ENCODE results near the gene PHF21A. TPM values are rescaled to one million over a fixed set of nuclear protein-coding genes. Genes with fewer than 3 reads are reported as not detected.
A peak's percentile ranks its signal among the peaks of the same experiment; 100 is the strongest.

Gene PHF21A
- total RNA-seq, 2 donors from 2014 or later: 103 to 105 TPM

DNA sequence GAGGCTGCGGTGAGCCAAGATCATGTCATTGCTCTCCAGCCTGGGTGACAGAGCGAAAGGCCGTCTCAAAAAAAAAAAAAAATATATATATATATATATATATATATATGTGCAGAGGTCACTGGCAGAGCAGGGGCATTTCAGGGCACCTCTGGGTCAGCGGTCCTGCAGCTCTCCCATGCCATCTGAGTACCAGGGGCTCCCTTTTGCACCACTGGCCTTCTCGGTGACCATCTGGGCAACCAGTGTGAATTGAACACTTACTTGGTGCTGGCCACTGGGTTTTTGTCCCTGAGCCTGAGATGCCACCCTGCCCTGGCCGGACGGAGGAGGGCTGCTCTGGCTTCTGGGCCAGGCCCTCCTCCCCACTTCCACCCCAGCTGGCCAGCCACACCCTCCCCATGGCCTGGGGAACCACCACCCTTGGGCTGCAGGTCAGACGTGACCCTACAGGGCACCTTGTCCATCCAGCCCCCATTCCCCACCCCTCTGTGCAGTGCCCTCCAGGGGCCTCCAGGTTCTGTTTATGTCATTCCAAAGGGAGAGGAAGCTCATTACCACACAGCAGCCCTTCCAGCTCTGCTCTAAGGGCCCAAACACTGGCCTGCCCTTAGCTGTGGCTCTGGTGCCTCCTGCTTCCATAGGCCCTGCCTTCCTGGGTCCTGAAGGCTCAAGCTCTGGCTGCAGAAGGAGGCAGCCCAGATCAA, 225.5 kb downstream of the PHF21A start:
- DNase-seq: no peak
- no peak for ATAC-seq
- Mint-ChIP-seq H3K27me3 (peaks cover 42% of the 10 kb centered on the region), H3K27ac (no peak overlapping the region), H3K4me3 (no peak overlapping the region), H3K36me3 (ENCODE audit: low read depth) (peaks cover 11% of the 10 kb centered on the region), H3K4me1 (peaks cover 14% of the 10 kb centered on the region)
- H3K9me3 ChIP-seq (ENCODE audit: control insufficient read depth, low read length, poor library complexity, severe bottlenecking): no peaks in the 10 kb centered on the region

DNA sequence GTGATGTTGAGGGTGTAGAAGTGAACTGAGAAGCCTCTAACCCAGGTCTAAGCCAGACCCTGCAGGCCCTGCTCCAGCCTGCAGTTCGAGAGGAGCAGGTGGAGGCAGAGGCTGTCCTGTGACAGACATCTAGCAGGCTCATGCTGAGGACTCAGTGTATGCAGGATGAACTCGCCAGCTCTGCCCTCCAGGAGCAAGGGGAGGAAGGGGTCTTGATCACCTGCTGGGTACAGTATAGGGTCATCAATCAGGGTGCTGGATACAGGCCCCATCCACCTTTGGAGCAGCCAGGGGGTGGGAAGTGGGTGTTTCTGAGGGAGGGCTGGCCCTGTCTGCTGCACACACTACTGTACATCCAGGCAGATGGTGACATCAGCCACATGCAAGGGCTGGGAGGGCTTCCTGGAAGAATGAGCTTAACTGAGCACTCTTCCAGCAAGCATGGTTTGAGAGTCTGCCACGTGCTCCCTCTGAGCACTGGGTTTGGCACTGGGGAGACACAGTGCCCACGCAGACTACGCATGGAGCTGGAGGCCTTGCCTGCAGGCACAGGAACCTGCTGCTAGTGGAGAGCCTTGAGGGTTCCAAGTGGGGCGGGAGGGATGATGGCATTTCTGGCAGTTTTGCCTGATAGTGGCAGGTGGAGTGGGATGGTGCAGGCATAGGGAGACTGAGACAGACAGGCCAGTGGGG, 226.6 kb downstream of the PHF21A start:
- Mint-ChIP-seq H3K36me3 (ENCODE audit: low read depth) (peaks cover 8% of the 10 kb centered on the region), H3K27me3 (peaks cover 39% of the 10 kb centered on the region), H3K27ac (peak overlapping the region; percentile 67), H3K4me1 (peaks cover 10% of the 10 kb centered on the region), H3K4me3 (peak overlapping the region; percentile 62)
- H3K9me3 ChIP-seq (ENCODE audit: control insufficient read depth, low read length, poor library complexity, severe bottlenecking): no peaks in the 10 kb centered on the region
- DNase-seq: no peak
- no peak for ATAC-seq

DNA sequence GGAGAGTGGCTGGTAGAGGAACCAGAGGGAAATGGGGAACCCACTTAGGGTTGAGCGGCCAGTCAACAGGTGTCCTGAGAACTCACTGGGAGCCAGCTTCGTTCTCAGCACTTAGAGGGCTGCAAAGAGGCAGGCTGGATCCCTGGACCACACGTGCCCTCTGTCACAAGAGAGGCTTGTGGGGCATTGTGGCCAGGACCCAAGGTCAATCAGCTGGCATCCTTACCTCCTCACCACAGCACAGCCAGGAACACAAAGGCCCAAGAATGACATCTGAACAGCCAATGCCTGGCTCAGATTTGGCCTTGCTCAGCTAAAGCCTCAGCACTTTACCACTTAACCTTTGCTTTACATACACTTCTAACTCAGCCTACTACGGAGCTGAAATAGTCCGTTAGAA, 228.4 kb downstream of the PHF21A start:
- ATAC-seq (no peak), DNase-seq (no peak)
- H3K9me3 ChIP-seq (ENCODE audit: control insufficient read depth, low read length, poor library complexity, severe bottlenecking): no peaks in the 10 kb centered on the region
- H3K27me3 Mint-ChIP-seq: peaks cover 28% of the 10 kb centered on the region
- peaks cover 5% of the 10 kb centered on the region for H3K4me1 Mint-ChIP-seq
- no peak overlapping the region for H3K4me3 Mint-ChIP-seq
- peak overlapping the region; percentile 45 for H3K27ac Mint-ChIP-seq
- peaks cover 8% of the 10 kb centered on the region for H3K36me3 Mint-ChIP-seq (ENCODE audit: low read depth)

DNA sequence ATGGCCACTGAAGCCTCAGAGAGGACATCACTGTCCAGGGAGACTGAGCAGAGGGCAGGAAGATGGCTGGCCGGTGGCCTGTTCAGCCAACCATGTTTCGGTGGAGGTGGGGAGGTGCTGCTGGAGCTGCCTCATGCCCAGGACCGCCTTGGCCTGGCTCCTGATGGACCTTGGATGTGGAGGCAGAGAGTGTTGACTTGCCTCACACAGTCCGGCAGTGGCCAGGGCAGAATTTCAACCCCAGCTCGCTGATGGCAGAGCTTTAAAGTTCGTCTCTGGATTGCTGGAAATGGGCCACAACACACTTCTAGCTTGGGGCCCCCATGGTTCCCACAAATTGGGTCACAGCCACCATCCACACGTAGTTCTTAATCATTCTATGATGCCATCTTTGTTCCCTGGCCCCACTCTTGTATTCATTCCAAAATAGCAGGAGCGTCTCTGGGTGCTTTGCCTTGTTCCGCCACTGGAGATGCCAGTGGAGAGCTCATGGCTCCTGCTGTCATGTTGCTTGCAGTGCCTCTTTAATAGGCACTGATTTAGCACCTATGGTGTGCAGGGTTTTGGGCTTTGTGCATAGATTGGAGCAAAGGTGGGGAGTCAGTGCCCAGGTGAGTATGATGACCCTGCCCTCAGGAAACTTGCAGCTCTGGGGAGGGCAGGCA, 230.2 kb downstream of the PHF21A start:
- ATAC-seq (no peak), DNase-seq (no peak)
- H3K27me3 Mint-ChIP-seq: peaks cover 25% of the 10 kb centered on the region
- H3K9me3 ChIP-seq (ENCODE audit: control insufficient read depth, low read length, poor library complexity, severe bottlenecking): no peaks in the 10 kb centered on the region
- peaks cover 8% of the 10 kb centered on the region for H3K36me3 Mint-ChIP-seq (ENCODE audit: low read depth)
- no peak overlapping the region for H3K27ac Mint-ChIP-seq
- no peak overlapping the region for H3K4me3 Mint-ChIP-seq
- peaks cover 4% of the 10 kb centered on the region for H3K4me1 Mint-ChIP-seq

DNA sequence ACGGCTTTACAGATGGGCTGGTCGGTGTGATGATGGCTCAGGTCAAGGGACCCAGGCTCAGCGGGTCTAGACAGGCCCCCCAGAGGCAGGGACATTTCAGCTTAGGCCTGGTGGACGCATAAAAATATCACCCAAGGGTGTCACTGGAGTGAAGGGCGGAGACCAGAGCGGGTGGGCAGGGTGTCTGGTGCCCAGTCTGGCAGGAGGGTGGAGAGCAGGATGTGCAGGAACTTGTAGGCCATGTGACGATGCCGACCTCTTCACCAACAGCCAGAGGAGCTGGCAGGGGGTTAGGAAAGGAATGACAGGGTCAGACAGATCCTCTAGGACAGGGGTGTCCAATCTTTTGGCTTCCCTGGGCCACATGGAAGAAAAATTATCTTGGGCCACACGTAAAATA, 231.3 kb downstream of the PHF21A start:
- H3K4me1 Mint-ChIP-seq: peaks cover 6% of the 10 kb centered on the region
- H3K4me3 Mint-ChIP-seq: no peak overlapping the region
- peak overlapping the region; percentile 49 for H3K27ac Mint-ChIP-seq
- DNase-seq (no peak), ATAC-seq (no peak)
- H3K9me3 ChIP-seq (ENCODE audit: control insufficient read depth, low read length, poor library complexity, severe bottlenecking): no peaks in the 10 kb centered on the region
- peaks cover 21% of the 10 kb centered on the region for H3K27me3 Mint-ChIP-seq
- H3K36me3 Mint-ChIP-seq (ENCODE audit: low read depth): peaks cover 6% of the 10 kb centered on the region

DNA sequence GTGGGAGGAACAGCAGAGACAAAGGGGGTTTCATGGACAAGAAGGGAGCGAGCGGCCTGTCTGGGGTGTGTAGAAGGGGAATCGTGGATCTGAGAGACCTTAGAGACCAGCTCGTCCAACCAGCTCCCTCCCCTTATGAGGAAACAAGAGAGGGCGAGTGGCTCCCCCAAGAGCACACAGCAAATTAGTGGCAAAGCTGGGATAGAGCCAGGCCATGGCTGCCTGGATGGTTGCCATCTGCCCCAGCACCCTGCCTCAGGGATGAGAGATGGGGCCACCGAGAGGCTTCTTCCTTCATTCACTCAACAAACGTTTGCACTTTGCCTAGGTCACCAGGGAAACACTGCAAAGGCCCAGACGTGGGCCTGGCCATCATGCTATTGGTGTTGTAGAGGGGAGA, 231.7 kb downstream of the PHF21A start:
- Mint-ChIP-seq H3K4me1 (peaks cover 6% of the 10 kb centered on the region), H3K36me3 (ENCODE audit: low read depth) (peaks cover 5% of the 10 kb centered on the region), H3K27me3 (peaks cover 17% of the 10 kb centered on the region), H3K4me3 (peak overlapping the region; percentile 16), H3K27ac (peak overlapping the region; percentile 49)
- no peaks in the 10 kb centered on the region for H3K9me3 ChIP-seq (ENCODE audit: control insufficient read depth, low read length, poor library complexity, severe bottlenecking)
- ATAC-seq: no peak
- DNase-seq: no peak

DNA sequence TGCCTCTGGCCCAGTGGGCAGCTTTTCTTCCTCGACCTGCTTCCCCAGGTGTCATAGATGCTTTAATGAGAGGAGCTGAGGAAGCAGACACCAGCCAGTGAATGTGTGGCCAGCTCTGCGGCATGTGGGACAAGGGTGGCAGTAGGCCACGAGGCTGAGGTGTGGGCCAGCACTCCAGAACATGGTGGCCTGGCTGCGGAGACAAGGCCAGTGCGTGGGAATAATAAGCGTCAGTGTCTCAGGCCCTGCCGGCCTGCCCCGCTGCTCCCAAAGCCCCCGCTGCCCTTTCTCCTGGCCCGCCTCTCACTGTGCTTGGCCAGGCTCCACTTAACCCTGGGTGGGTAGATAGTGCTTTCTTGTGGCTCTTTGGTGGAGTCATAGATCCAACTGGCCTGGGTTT, 233.7 kb downstream of the PHF21A start:
- Mint-ChIP-seq H3K4me3 (peak overlapping the region; percentile 65), H3K27me3 (peaks cover 9% of the 10 kb centered on the region), H3K36me3 (ENCODE audit: low read depth) (peaks cover 3% of the 10 kb centered on the region), H3K4me1 (peaks cover 8% of the 10 kb centered on the region), H3K27ac (peak overlapping the region; percentile 47)
- H3K9me3 ChIP-seq (ENCODE audit: control insufficient read depth, low read length, poor library complexity, severe bottlenecking): no peaks in the 10 kb centered on the region
- no peak for DNase-seq
- ATAC-seq: no peak

DNA sequence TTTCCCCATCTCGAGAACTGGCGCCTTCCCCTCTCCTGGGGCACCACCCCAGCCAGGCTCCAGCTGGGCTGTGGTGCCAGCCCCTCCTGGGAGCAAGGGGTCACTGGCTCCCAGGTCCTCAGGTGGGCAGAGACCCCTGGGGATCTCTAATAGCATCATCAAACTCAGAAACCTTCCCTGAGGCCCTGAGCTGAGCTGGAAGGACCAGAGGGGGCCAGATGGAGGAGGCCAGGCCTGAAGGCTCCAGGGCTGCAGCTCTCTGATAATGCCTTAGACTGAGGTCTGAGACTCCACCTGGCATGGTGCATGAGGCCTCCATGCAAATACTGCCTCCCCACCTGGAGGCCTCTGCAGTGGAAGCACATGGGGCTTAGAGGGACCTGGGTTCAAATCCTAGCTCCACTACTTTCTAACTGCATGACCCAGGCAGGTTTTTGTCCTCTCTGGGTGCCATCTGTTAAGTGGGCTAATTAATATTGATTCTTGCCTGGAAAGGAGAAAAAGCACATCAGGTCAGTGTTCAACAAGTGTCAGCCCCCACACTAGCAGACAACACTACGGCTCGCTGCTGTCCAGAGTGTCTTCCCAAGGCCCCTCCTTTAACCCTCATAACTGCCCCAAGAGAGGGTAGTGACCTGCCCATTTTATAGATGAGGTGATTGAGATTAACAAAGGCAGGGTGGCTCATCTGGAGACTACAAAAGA, 234.3 kb downstream of the PHF21A start:
- Mint-ChIP-seq H3K4me1 (peaks cover 11% of the 10 kb centered on the region), H3K27ac (peak overlapping the region; percentile 47), H3K36me3 (ENCODE audit: low read depth) (peaks cover 7% of the 10 kb centered on the region), H3K4me3 (peak overlapping the region; percentile 65), H3K27me3 (peaks cover 2% of the 10 kb centered on the region)
- ATAC-seq (no peak), DNase-seq (no peak)
- no peaks in the 10 kb centered on the region for H3K9me3 ChIP-seq (ENCODE audit: control insufficient read depth, low read length, poor library complexity, severe bottlenecking)

DNA sequence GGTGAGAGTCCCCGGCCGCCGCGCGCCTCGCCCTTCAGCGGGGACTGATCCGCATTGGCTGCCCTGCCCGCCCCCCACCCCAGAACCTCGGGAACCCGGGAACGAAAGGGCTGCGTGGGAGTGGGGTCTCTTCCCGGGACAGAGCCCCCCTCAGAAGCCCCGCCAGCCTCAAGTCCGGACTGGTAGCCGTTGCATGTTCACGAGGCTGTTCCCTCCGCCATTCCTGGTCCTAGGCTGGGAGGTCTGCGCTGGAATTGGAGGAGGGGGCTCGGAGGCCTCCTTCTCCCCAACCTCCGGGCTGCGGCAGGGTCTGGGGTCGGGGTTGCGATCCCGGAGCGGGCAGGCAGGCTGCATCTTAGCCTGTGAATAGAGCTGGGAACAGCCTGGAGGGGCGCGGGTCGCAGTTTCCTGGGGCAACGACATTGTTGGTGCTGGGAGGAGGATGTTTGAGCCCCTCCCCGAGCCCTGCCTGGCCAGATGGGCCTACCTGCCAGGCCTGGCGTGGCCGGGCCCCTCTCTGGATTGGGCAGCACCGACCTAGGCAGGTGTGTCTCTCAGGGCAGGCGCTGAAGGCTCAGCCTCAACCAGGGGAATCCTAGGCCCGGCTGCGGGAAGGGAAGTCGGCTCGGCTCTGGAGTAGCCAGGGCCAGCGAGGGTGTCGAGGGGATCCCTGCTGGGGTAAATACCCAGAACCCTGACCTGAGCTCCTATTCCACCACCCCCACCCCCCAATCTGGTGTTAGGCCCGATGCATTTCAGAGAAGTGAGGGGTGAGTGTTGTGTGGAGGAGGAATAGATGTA, 235.1 kb downstream of the PHF21A start:
- Mint-ChIP-seq H3K4me3 (peak overlapping the region; percentile 65), H3K4me1 (peaks cover 11% of the 10 kb centered on the region), H3K27me3 (no peaks in the 10 kb centered on the region), H3K27ac (peak overlapping the region; percentile 47), H3K36me3 (ENCODE audit: low read depth) (peaks cover 4% of the 10 kb centered on the region)
- H3K9me3 ChIP-seq (ENCODE audit: control insufficient read depth, low read length, poor library complexity, severe bottlenecking): no peaks in the 10 kb centered on the region
- DNase-seq (no peak), ATAC-seq (no peak)

DNA sequence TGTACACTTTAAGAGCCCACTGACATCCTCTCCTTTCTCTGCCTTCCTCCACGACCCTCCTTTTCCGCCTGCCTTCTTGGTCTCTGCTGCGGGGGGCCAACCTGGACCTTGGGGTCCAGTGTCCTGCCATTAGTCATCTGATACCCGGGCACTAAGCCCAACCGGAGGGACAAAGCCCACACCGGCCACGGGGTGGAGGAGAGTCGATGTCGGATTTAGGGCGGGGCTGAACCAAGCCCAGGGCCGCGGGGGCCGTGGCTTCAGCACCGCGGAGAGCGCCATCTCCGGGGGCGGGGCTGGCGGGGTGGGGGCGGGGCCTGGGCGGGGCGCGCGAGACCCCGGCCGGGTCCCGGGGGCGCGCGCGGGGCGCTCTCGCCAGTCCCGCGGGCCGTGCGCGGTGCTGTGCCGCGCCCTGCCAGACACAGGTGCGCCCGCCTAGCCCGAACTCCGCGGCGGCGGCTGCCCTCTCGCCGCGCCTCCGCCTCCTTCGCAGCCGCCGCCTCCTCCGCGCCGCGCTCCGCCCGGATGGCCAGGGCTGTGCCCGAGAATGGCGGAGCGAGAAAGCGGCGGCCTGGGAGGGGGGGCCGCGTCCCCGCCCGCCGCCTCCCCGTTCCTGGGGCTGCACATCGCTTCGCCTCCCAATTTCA, 235.9 kb downstream of the PHF21A start, which contains the start of gene MAPK8IP1:
TSS of gene MAPK8IP1 (plus strand) at position 378 of the 647 bp plus-strand sequence. CDS start at position 548, 170 bp downstream.
- no peaks in the 10 kb centered on the region for H3K9me3 ChIP-seq (ENCODE audit: control insufficient read depth, low read length, poor library complexity, severe bottlenecking)
- peaks cover 11% of the 10 kb centered on the region for H3K4me1 Mint-ChIP-seq
- no peaks in the 10 kb centered on the region for H3K27me3 Mint-ChIP-seq
- peak within 1 kb of the TSS; percentile 65 for H3K4me3 Mint-ChIP-seq
- H3K36me3 Mint-ChIP-seq (ENCODE audit: low read depth): peaks cover 10% of the 10 kb centered on the region
- ATAC-seq: peak; percentile 77
- DNase-seq: peak; percentile 56 to 59 (median 57)
- H3K27ac Mint-ChIP-seq: peak within 1 kb of the TSS; percentile 78

DNA sequence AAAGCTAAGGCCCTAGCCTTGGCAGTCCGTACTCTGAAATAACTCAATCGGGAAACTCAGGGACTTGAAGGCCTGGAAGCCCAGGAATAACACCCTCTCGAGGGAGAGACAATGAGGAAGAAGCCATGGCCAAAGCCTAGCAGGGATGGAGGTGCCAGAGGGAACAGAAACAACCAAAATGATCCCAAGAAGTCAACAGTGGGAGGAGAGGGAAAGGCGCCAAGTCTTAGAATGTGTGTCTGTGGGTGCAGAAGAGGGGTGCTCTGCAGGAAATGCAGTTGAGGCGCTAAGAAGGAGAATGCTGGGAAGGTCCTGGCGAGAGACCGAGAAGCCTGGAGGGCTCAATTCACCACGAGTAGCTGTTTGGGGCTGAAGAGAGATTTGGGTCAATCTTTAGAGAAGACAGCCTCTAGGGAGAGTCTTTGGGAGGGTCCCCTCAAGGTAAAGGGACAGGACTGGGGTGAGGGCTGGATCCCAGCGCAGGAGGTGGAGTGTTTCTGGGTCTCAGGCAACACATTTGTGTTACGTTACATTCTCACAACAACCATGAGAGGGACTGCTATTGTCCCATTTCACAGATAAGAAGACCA, 236.6 kb downstream of the PHF21A start:
- Mint-ChIP-seq H3K36me3 (ENCODE audit: low read depth) (peaks cover 12% of the 10 kb centered on the region), H3K4me1 (peaks cover 11% of the 10 kb centered on the region), H3K27ac (peak overlapping the region; percentile 78), H3K4me3 (peak overlapping the region; percentile 63), H3K27me3 (no peaks in the 10 kb centered on the region)
- H3K9me3 ChIP-seq (ENCODE audit: control insufficient read depth, low read length, poor library complexity, severe bottlenecking): no peaks in the 10 kb centered on the region
- DNase-seq (no peak), ATAC-seq (no peak)
